AG10803 (cell line): ENCODE measurements around the gene DUSP16.
"Not testable (repeated sequence)": the region's sequence is repeated elsewhere in the genome, so short reads cannot be mapped to it uniquely, and the experiment has no call there.

Experiments used
- DNase-seq: peaks from one replicate; pipeline ENCODE4 v3.0.0; 2010; ENCODE audit warnings: low read depth
- H3K4me3 ChIP-seq: 2 replicates; pipeline ENCODE4 v1.5.1; 2011; ENCODE audit warnings: mild to moderate bottlenecking, low read length, control low read depth
- TF ChIP-seq, protein P1 (sequence below): conservative IDR thresholded peaks from 2 replicates; pipeline ENCODE4 v1.5.1; 2011; ENCODE audit warnings: mild to moderate bottlenecking, low read length, control low read depth, inconsistent platforms

Gene DUSP16

DNA sequence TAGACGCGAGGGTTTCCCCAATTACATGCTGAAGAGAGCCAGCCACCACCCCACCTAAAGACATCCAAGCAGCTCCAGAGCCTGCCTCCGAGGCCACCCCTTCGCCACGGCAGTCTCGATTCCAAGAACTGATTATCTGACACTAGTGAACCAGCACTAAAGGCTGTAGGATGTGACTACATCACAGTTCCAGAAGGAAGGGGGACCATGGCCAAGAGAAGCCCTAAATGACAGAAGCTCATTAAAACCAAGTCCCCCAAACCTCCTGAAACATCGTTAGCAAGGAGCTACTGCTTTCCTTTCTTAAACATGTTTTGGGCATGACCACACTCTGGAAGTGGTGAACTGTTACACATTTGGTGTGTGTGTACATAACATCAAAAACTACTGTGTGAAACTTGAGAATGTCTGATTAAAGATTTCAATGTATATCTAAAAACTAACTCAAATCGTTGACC, 88.2 kb downstream of the DUSP16 start:
- TF ChIP-seq, protein P1, sequence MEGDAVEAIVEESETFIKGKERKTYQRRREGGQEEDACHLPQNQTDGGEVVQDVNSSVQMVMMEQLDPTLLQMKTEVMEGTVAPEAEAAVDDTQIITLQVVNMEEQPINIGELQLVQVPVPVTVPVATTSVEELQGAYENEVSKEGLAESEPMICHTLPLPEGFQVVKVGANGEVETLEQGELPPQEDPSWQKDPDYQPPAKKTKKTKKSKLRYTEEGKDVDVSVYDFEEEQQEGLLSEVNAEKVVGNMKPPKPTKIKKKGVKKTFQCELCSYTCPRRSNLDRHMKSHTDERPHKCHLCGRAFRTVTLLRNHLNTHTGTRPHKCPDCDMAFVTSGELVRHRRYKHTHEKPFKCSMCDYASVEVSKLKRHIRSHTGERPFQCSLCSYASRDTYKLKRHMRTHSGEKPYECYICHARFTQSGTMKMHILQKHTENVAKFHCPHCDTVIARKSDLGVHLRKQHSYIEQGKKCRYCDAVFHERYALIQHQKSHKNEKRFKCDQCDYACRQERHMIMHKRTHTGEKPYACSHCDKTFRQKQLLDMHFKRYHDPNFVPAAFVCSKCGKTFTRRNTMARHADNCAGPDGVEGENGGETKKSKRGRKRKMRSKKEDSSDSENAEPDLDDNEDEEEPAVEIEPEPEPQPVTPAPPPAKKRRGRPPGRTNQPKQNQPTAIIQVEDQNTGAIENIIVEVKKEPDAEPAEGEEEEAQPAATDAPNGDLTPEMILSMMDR, result no peak
- DNase-seq, result no peak
- no peak overlapping the region for H3K4me3 ChIP-seq

DNA sequence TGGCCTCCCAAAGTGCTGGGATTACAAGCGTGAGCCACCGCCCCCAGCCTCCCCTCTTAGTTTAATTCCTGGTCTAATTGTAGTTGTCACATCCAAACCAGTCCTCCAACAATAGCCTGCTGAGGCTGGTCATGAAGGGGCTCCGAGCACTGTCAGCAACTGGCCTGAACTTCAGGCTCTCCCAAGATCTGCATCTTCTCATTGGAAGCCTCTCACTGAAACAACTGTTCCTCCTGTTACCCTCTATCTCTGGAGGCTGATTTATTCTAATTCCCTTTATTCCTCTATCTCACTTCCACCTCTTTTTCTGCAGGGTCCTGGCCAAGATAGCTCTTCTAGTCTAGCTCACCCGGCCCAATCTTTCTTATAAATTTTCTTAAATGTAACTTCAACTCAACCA, 89.4 kb downstream of the DUSP16 start:
- no peak for DNase-seq
- no peak overlapping the region for H3K4me3 ChIP-seq
- TF ChIP-seq, protein P1, result no peak

DNA sequence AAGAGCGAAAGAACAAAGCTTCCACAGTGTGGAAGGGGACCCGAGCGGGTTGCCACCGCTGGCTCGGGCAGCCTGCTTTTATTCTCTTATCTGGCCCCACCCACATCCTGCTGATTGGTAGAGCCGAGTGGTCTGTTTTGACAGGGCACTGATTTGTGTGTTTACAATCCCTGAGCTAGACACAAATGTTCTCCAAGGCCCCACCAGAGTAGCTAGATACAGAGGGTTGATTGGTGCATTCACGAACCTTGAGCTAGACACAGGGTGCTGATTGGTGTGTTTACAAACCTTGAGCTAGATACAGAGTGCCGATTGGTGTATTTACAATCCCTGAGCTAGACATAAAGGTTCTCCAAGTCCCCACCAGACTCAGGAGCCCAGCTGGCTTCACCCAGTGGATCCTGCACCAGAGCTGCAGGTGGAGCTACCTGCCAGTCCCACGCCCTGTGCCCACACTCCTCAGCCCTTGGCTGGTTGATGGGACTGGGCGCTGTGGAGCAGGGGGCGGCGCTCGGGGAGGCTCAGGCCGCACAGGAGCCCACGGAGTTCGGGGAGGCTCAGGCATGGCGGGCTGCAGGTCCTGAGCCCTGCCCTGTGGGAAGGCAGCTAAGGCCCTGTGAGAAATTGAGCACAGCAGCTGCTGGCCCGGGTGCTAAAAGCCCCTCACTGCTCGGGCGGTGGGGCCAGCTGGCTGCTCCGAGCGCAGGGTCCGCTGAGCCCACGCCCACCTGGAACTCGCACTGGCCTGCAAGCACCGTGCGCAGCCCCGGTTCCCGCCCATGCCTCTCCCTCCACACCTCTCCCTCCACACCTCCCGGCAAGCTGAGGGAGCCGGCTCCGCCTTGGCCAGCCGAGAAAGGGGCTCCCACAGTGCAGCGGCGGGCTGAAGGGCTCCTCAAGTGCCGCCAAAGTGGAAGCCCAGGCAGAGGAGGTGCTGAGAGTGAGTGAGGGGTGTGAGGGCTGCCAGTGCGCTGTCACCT, 90.4 kb downstream of the DUSP16 start:
- DNase-seq, H3K4me3 ChIP-seq: not testable (repeated sequence)

DNA sequence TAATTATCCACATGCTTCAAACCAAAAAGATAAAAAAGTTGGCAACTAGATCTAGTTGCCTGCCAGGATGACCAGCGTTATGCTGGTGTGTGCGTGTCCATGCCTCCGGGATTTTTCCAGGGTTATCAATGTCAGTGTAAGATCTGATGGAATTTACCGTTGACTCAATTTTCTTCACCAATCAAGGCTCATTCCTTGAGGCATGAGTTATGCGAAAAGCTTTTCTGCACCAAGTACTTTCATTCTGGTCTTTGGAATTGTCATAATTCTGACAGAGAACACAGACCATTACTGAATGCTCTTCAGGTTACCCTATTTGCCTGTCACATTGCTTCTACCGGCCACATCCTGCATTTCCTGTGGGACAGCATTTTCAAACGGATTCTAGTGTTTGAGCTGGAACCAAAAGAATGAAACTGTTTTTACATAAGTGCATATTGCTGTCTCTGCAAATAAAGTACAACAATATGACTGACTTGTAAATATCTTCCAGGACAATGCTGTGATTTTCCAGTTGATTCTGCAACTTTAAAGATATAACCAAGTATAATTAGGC, 91.8 kb downstream of the DUSP16 start:
- TF ChIP-seq, protein P1, result no peak
- H3K4me3 ChIP-seq, result no peak overlapping the region
- no peak for DNase-seq

DNA sequence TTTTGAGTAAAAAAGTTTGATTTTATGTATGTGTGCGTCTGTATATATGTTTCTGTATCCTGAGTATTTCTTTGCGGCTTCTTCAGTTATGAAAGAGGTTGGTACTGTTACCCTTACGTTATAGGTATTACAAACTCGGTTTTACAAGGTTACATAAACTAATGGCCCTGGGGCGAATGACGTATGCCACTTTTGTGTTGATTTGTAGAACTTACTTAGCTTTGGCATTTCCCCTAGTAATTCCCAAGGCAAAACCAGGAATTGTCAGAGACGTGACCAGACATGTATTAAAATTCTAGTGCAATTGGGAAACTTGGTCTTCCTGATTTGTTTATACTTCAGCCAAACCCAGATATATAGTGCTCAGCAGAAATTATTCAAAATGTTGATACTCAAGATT, 93.3 kb downstream of the DUSP16 start:
- no peak overlapping the region for H3K4me3 ChIP-seq
- no peak for DNase-seq
- TF ChIP-seq, protein P1, result no peak

DNA sequence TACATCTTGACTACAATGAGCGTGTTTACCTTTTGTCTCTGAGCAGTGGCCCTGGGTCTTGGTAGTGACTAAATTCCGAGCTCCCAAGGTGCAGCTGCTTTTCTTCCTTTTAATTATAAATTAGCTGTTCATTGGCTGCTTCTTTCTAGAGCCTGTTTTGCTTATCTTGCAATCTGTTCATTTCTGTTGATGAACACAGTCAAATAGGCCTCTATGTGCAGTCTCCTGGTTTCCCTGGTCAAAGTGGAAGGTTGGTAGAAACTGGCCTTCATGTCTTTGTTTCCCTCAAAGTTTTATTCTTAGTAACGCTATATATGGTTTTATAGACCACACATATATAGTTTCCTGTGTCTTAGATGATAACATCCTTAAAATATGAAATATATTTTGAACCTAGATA, 94.1 kb downstream of the DUSP16 start:
- TF ChIP-seq, protein P1, result no peak
- no peak overlapping the region for H3K4me3 ChIP-seq
- DNase-seq, result no peak

DNA sequence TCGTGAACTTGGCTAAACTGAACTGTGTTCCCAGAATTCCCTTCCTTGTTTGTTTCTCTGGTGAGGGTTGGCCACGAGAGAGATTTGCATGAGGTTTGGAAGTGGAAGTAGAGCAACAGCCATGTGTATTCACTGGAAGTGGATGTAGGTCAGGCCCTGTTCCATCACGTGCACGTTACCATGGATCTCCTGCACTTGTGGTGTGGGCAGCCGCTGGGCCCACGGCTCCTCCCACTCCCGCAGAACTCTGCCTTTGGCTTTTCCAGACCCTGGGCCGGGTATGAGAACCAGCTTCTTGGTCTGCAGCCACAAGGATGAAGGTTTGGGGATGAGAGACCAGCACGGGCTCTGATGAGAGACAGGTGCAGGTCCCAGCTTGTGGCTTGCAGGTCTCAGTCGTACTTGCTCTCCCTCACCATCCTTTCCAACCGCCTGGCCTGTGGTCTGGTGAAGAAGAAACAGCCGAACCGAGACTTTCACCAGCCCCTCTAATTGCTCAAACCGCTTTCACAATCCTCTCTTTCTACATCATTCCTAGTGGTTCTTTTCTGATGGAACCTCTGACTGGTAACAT, 94.9 kb downstream of the DUSP16 start:
- no peak overlapping the region for H3K4me3 ChIP-seq
- DNase-seq, result no peak
- TF ChIP-seq, protein P1, result no peak
